Measurements from ENCODE around the gene IBTK.
"Not testable (repeated sequence)": the region's sequence is repeated elsewhere in the genome, so short reads cannot be mapped to it uniquely, and the experiment has no call there.

The IBTK gene

GRCh38 chr6:82178077-82178758, 69.3 kb downstream of the IBTK start:
- Histone ChIP-seq H3K36me3 (peaks cover 3 to 57% (median 15%) of the 10 kb centered on the region in 11 experiments; a peak in 17 of 22 replicates), H3K4me3 (no peak overlapping the region), H3K9me3 (replicated peaks in 1 of 11) (no peaks in the 10 kb centered on the region), H4K20me1 (no peaks in the 10 kb centered on the region), H3K9ac (no peak overlapping the region), H3K27me3 (no peaks in the 10 kb centered on the region), H3K27ac (no peak overlapping the region), H3K4me1 (no peaks in the 10 kb centered on the region), H3K4me2 (no peak overlapping the region)
- no peak for TF ChIP-seq Cebpa-rat (IDR thresholded peaks at IDR 0.05)

- H3K27ac ChIP-seq, result no peak overlapping the region
These were observed 70.9 kb downstream of the IBTK start for GRCh38 chr6:82176616-82177015.

GRCh38 chr6:82172594-82172993, 75.0 kb downstream of the IBTK start:
- Histone ChIP-seq H3K36me3 (peaks cover 14 to 63% (median 31%) of the 10 kb centered on the region in 11 experiments; a peak in 20 of 22 replicates), H3K4me1 (no peaks in the 10 kb centered on the region), H3K4me2 (no peak overlapping the region), H3K9ac (no peak overlapping the region), H4K20me1 (no peaks in the 10 kb centered on the region), H3K27ac (no peak overlapping the region), H3K27me3 (no peaks in the 10 kb centered on the region), H3K9me3 (replicated peaks in 1 of 11) (no peaks in the 10 kb centered on the region), H3K4me3 (no peak overlapping the region)
- no peak for TF ChIP-seq Cebpa-rat (IDR thresholded peaks at IDR 0.05)

More at GRCh38 chr6:82176616-82177015, 70.9 kb downstream of the IBTK start:
- H3K36me3 ChIP-seq, result peaks cover 10 to 60% (median 25%) of the 10 kb centered on the region in 11 experiments; a peak in 20 of 22 replicates
- no peak overlapping the region for H3K4me3 ChIP-seq
- H3K9me3 ChIP-seq (replicated peaks in 1 of 11), result no peaks in the 10 kb centered on the region
- no peaks in the 10 kb centered on the region for H4K20me1 ChIP-seq
- H3K27me3 ChIP-seq, result no peaks in the 10 kb centered on the region
- H3K9ac ChIP-seq, result no peak overlapping the region
- H3K4me2 ChIP-seq, result no peak overlapping the region
- H3K4me1 ChIP-seq, result no peaks in the 10 kb centered on the region
- no peak for TF ChIP-seq Cebpa-rat (IDR thresholded peaks at IDR 0.05)

GRCh38 chr6:82169138-82169876, 78.2 kb downstream of the IBTK start:
- Histone ChIP-seq H3K9ac (no peak overlapping the region), H3K27me3 (no peaks in the 10 kb centered on the region), H3K9me3 (replicated peaks in 1 of 11) (no peaks in the 10 kb centered on the region), H3K4me3 (no peak overlapping the region), H4K20me1 (no peaks in the 10 kb centered on the region), H3K4me1 (no peaks in the 10 kb centered on the region), H3K27ac (no peak overlapping the region), H3K36me3 (peaks cover 11 to 58% (median 28%) of the 10 kb centered on the region in 11 experiments; a peak in 20 of 22 replicates), H3K4me2 (no peak overlapping the region)
- TF ChIP-seq Cebpa-rat (IDR thresholded peaks at IDR 0.05), result no peak

GRCh38 chr6:82166493-82166892, 81.1 kb downstream of the IBTK start:
- Histone ChIP-seq H3K27ac (no peak overlapping the region), H3K36me3 (peaks cover 3 to 39% (median 11%) of the 10 kb centered on the region in 11 experiments; a peak in 17 of 22 replicates), H3K4me1 (no peaks in the 10 kb centered on the region), H3K4me2 (no peak overlapping the region), H3K9ac (no peak overlapping the region), H3K9me3 (replicated peaks in 1 of 11) (no peaks in the 10 kb centered on the region), H3K4me3 (no peak overlapping the region), H4K20me1 (no peaks in the 10 kb centered on the region), H3K27me3 (no peaks in the 10 kb centered on the region)
- no peak for TF ChIP-seq Cebpa-rat (IDR thresholded peaks at IDR 0.05)

GRCh38 chr6:82160255-82160990, 87.1 kb downstream of the IBTK start:
- H3K4me3 ChIP-seq, result no peak overlapping the region
- H3K9me3 ChIP-seq (replicated peaks in 1 of 11), result no peaks in the 10 kb centered on the region
- H3K27me3 ChIP-seq, result no peaks in the 10 kb centered on the region
- no peak overlapping the region for H3K27ac ChIP-seq
- H3K9ac ChIP-seq, result no peak overlapping the region
- no peak for TF ChIP-seq Cebpa-rat (IDR thresholded peaks at IDR 0.05)
- H3K4me2 ChIP-seq, result no peak overlapping the region
- H3K36me3 ChIP-seq, result no peaks in the 10 kb centered on the region
- H3K4me1 ChIP-seq, result no peaks in the 10 kb centered on the region
- no peaks in the 10 kb centered on the region for H4K20me1 ChIP-seq

GRCh38 chr6:82152786-82153185, 94.8 kb downstream of the IBTK start:
- not testable (repeated sequence) for H3K36me3 ChIP-seq; H3K27ac ChIP-seq; H3K27me3 ChIP-seq; H3K4me2 ChIP-seq; H3K9me3 ChIP-seq (replicated peaks in 1 of 11); H3K4me3 ChIP-seq; H3K9ac ChIP-seq; H4K20me1 ChIP-seq; H3K4me1 ChIP-seq

GRCh38 chr6:82151147-82151546, 96.4 kb downstream of the IBTK start:
- not testable (repeated sequence) for H3K4me1 ChIP-seq; H3K9ac ChIP-seq; H3K27me3 ChIP-seq; H3K4me2 ChIP-seq; H3K36me3 ChIP-seq; H3K4me3 ChIP-seq; H4K20me1 ChIP-seq; H3K9me3 ChIP-seq (replicated peaks in 1 of 11); H3K27ac ChIP-seq

- TF ChIP-seq Cebpa-rat (IDR thresholded peaks at IDR 0.05), result no peak
- H4K20me1 ChIP-seq, result no peaks in the 10 kb centered on the region
- no peak overlapping the region for H3K4me2 ChIP-seq
- H3K36me3 ChIP-seq, result no peaks in the 10 kb centered on the region
- no peak overlapping the region for H3K27ac ChIP-seq
- 0 out of 22 replicates have a peak, but pooled peaks cover 0 to 3% (median 0%) of the 10 kb centered on the region in 11 experiments for H3K9me3 ChIP-seq (replicated peaks in 1 of 11)
- no peaks in the 10 kb centered on the region; a peak in 1 of 20 replicates for H3K4me1 ChIP-seq
- no peak overlapping the region for H3K9ac ChIP-seq
- no peaks in the 10 kb centered on the region for H3K27me3 ChIP-seq
- no peak overlapping the region for H3K4me3 ChIP-seq
These were observed 101.6 kb downstream of the IBTK start for GRCh38 chr6:82145926-82146452.

Data from BLaER1 treated with 17β-estradiol and CSF1 and Interleukin-3, amounts not matched to agents 10 nM and 100 nM (cell line).